ENCODE measurements around the gene PPP4R1.
"Not testable (repeated sequence)": the region's sequence is repeated elsewhere in the genome, so short reads cannot be mapped to it uniquely, and the experiment has no call there.

PPP4R1 gene

DNA sequence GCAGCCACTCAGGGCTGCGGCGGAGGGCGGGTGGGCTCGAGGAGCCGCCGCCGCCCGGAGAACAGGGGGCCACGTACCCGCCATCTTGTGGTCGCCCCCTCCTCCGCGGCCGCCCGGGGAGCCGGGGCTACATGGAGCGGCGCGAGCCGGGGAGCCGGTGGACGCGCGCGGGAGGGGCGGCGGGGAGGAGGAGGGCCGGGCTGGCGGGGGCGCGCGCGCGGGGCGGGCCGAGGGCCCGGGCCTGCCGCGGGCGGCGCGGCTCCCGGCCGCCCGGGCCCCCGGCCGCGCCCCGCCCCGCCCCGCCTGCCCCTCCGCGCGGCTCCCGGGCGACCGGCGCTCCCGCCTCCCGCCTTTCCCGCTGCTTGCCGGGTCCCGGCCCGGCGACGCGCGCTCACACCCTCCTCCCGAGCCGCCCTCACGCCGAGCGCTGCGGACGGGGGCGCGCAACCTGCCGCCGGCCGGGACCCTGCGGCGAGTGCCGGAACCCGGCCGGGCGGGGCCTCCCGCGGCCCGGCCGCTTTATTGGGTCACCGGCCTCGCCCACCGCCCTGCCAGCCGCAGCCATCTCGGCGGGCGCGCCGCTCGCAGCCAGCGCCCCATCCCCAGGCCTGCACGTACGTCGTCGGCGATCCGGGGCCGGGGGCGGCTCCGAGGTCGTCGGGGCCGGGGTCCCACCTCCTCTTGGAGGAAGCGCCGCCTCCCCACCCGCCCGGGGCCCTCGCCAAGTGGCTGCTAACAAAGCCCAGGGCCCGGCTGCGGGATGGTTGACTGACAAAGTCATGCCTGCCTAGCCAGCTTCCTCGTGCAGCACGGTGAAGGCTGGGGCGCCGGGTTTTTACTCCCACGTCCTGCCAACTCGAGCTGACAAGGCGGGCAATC, at the start of gene PPP4R1:
Gene PPP4R1 (minus strand): TSS at position 159 of the 879 bp plus-strand sequence. CDS start 75 bp downstream, at position 84.
- DNase-seq = peak; percentile 15

DNA sequence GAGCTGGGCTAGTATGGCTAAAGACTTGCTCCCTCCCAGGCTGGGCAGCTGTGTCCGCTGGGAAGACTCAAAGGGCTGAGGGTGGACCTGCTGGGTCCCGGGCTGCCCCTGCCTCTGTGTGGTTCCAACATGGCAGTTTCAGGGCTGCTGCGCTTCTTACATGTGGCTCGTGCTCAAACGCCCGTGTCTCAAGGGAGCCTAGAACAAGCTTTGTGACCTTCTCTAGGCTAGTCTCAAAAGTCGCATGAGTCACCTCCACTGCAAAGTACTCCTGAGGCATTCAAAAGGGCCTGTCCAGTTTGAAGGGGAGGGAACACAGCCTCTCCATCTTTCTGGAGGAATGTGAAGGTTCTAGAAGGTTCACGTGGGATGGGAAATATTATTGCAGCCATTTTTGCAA, 49.0 kb upstream of the PPP4R1 start:
- DNase-seq = no peak

DNA sequence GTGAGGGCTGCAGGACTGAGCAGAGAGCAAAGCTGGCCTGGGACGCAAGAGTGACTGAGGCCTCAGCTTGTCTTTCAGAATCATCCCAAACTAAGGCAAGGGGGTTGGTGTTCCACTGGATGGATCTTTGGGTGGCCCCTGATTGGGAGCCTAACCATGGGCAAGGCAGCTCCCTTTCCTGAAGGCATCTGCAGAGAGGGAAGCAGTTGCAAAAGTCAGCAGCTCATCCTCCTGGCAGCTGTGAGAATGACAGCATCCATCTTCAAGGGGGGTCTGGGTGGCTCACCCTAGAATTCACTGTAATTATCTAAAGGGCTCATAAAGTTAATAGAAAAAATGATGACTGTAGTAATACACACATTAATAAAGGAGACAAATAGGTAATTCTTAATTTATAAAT, 47.2 kb upstream of the PPP4R1 start:
- no peak for DNase-seq

GRCh38 chr18:9659499-9660375, 45.4 kb upstream of the PPP4R1 start:
- no peak for DNase-seq

- no peak for DNase-seq
Observed at GRCh38 chr18:9658087-9658641, 43.8 kb upstream of the PPP4R1 start.

DNA sequence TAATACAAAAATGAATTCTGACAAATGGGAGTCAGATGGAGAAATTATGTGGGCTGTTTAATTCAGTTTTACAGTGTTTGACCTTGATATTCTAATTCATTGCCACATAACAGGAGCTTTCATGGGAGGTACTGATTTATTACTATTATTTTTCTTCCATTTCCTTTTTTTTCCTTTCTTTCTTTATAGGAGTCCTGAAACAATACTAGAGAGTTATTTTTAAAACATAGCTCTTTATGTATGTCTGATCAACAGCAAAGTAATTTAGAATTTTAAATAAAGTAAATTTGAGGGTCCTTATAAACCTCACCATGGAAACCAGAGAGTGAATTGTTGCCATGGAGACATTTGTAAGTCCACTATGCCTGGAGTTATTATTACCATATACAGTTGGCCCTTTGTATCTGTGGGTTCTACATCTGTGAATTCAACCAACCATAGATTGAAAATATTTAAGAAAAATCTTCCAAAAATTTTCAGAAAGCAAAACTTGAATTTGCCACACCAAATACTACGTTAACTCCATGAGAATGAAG, 40.9 kb upstream of the PPP4R1 start:
- no peak for DNase-seq

DNA sequence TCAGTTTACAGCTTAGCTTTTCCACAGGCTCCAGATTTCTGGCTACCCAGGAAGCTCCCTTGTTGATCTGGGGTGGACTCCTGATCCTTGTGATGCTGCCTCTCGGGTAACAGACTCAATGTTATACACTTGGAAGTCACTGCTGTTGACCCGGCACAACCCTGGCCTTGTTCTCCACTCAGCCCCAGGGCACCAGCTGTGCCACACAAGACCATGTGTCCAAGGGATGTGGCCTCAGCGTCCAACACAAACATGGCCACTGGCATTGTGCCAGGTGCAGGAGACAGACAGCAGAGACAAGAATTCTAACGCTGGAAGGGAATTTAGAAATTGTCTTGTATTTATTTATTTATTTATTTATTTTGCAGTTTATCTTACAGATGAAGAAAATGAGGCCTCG, 39.0 kb upstream of the PPP4R1 start:
- DNase-seq = peak; percentile 13

- no peak for DNase-seq
Observed at GRCh38 chr18:9649164-9649540, 34.8 kb upstream of the PPP4R1 start.

- no peak for DNase-seq
Observed at GRCh38 chr18:9648431-9649163, 34.2 kb upstream of the PPP4R1 start.

DNA sequence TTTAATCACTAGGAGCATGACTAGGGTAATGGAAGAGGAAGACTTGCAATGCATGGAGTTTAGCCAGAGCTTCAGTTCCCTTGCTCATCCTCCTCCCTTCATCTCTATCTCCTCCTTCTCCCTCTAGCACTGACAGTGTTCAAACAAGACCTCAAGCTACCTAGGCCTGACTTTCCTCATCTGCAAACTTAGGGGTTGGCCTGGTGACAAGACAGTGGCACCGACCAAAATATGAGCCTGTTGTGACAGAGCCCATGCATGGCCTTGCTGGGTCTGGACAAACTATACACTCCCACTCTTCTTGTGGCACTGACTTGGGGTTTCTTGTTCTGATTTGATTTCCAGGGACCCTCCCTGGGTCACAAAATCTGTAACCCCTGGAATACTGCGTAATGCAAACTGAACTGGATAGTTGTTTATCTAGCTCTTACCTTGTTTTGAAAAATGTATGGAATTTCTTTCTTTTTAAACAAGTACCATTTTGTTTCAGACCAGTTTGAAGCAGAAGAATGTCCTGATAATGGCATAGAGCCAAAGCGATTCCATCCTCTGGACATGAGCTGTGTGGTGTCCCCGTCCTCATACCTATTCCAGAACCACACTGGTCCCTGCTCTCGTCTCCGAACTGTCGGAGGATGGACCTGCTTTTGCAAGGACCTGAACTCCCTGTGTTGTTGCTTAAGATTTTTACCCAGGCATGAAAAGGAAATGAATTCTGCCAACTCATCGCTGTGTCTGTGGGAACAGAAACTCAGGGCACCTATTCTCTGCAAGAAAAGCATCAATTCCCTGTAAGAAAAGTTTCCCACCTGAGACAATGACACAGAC, 33.4 kb upstream of the PPP4R1 start:
- DNase-seq = no peak

DNA sequence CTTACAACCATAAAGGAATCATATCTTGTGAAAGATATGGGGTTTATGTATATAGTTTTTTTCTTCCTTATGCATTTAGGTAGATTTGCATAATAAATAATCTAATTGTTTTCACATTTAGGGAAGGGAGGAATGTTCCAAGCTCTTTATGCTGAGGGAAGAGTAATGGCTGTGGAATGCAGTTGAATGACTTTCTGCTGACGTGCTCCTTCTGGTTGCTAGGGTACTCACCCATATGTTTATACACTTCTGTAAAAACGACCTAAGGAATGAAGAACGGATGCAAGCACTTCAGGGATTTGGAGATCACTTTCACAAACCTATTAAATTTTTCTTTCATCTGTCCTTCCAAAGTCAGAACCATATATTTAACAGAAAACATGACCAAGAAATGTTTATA, 29.2 kb upstream of the PPP4R1 start:
- DNase-seq = no peak

- no peak for DNase-seq
Observed at GRCh38 chr18:9642799-9643462, 28.6 kb upstream of the PPP4R1 start.

- DNase-seq = not testable (repeated sequence)
Observed at GRCh38 chr18:9641081-9641480, 26.7 kb upstream of the PPP4R1 start.

GRCh38 chr18:9638886-9639285, 24.5 kb upstream of the PPP4R1 start:
- peak; percentile 30 for DNase-seq

- no peak for DNase-seq
Observed at GRCh38 chr18:9637036-9637767, 22.8 kb upstream of the PPP4R1 start.

GRCh38 chr18:9634856-9635255, 20.5 kb upstream of the PPP4R1 start:
- no peak for DNase-seq

DNA sequence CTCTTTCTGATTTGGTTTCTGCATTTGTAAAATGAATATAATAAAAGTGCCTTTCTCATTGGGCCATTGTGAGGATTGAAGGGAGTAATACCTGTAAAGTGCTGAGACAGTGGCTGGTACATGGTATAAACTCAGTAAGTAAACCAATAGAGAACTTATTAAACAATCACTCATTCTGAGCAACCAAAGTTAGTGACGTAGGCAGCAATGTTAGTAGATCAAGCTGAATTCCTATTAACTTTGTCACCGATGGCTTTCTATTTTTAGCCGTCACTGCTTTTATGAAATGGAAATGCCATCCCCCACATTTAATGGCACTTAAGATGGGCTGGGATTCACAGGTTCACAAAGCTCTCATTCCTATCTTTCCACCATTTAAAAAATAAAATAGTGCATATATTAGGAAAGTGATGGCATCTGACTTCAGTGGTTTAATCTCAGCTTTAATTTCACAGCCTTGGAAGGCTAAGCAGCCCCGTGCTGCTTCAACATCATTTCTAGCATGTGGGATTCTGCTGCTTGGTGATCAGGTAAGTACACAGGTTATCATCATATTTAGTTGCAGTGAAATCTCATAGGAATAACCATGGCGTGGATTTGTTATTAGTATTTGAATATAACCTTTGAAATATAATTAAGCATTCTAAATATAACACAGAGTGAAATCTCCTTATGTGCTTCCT, 17.6 kb upstream of the PPP4R1 start:
- no peak for DNase-seq

DNA sequence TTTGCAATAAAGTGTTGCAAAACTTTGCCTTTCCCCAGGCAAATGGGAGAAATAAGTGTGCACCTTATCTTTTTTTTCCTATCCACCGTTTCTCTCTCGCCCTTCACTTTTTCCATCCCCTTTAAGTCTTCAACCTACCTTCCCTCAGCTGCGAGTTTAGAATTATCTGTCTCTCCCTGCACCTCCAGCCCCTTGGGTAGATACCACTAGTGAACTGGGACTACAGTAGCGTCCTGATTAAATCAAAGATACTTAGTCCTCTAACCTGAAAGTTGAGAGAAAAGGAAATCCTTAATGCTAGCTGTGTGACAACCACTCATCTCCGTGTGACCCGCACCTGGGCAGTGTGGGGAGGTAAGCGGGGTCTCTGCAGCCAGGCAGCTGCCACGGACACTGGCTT, 16.1 kb upstream of the PPP4R1 start:
- DNase-seq = no peak

GRCh38 chr18:9629709-9630108, 15.3 kb upstream of the PPP4R1 start:
- DNase-seq = no peak

DNA sequence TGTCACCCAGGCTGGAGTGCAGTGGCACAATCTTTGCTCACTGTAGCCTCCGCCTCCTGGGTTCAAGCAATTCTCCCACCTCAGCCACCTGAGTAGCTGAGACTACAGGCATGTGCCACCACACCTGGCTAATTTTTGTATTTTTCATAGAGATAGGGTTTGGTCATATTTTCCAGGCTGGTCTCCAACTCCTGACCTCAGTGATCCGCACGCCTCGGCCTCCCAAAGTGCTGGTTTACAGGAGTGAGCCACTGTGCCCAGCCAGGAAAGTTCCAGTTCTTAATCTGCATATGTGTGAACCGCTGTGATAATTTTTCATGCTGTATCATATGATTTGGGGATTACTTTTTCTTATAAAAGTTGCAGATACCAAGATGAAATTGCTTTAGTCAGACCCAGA, 14.6 kb upstream of the PPP4R1 start:
- no peak for DNase-seq

Measured in SHP77 treated with DMSO at 0.1 percent for 48 hours (cell line).